ENCODE data around the gene ABCG1.
"Not testable (repeated sequence)": the region's sequence is repeated elsewhere in the genome, so short reads cannot be mapped to it uniquely, and the experiment has no call there.

ABCG1 gene

GRCh38 chr21:42292563-42293142, 73.7 kb downstream of the ABCG1 start:
- not testable (repeated sequence) for DNase-seq

GRCh38 chr21:42293649-42294272, 74.8 kb downstream of the ABCG1 start:
- no peak for DNase-seq

- DNase-seq, result no peak
Measured at GRCh38 chr21:42294273-42294880, 75.4 kb downstream of the ABCG1 start.

- DNase-seq, result no peak
Measured at GRCh38 chr21:42295845-42296244, 76.9 kb downstream of the ABCG1 start.

- no peak for DNase-seq
Measured at GRCh38 chr21:42296501-42296900, 77.6 kb downstream of the ABCG1 start.

GRCh38 chr21:42297377-42297776, 78.4 kb downstream of the ABCG1 start:
- no peak for DNase-seq

GRCh38 chr21:42298237-42298636, 79.3 kb downstream of the ABCG1 start:
- no peak for DNase-seq

GRCh38 chr21:42298657-42299056, 79.7 kb downstream of the ABCG1 start:
- no peak for DNase-seq

GRCh38 chr21:42299324-42300044, 80.5 kb downstream of the ABCG1 start:
- DNase-seq, result no peak

- no peak for DNase-seq
Measured at GRCh38 chr21:42300045-42300583, 81.2 kb downstream of the ABCG1 start.

- no peak for DNase-seq
Measured at GRCh38 chr21:42300956-42301355, 82.0 kb downstream of the ABCG1 start.

GRCh38 chr21:42301371-42302075, 82.6 kb downstream of the ABCG1 start:
- no peak for DNase-seq

- DNase-seq, result no peak
Measured at GRCh38 chr21:42302076-42302650, 83.2 kb downstream of the ABCG1 start.

GRCh38 chr21:42302794-42303193, 83.9 kb downstream of the ABCG1 start:
- DNase-seq, result no peak

- no peak for DNase-seq
Measured at GRCh38 chr21:42303443-42303842, 84.5 kb downstream of the ABCG1 start.

GRCh38 chr21:42304556-42305454, 85.9 kb downstream of the ABCG1 start:
- DNase-seq, result no peak

GRCh38 chr21:42305707-42306147, 86.8 kb downstream of the ABCG1 start:
- no peak for DNase-seq

- no peak for DNase-seq
Measured at GRCh38 chr21:42306366-42307035, 87.6 kb downstream of the ABCG1 start.

- no peak for DNase-seq
Measured at GRCh38 chr21:42307106-42307505, 88.2 kb downstream of the ABCG1 start.

GRCh38 chr21:42308161-42308913, 89.4 kb downstream of the ABCG1 start:
- DNase-seq, result no peak
